Middle frontal gyrus (tissue), 1 donor: ENCODE results near the gene GPD1L.
"Not testable (repeated sequence)": the region's sequence is repeated elsewhere in the genome, so short reads cannot be mapped to it uniquely, and the experiment has no call there.

Experiments used
- DNase-seq: peaks from one replicate; pipeline ENCODE4 v3.0.0-alpha.2; 2015; ENCODE audit warnings: low spot score; ENCODE audit errors: extremely low spot score

The GPD1L gene

DNA sequence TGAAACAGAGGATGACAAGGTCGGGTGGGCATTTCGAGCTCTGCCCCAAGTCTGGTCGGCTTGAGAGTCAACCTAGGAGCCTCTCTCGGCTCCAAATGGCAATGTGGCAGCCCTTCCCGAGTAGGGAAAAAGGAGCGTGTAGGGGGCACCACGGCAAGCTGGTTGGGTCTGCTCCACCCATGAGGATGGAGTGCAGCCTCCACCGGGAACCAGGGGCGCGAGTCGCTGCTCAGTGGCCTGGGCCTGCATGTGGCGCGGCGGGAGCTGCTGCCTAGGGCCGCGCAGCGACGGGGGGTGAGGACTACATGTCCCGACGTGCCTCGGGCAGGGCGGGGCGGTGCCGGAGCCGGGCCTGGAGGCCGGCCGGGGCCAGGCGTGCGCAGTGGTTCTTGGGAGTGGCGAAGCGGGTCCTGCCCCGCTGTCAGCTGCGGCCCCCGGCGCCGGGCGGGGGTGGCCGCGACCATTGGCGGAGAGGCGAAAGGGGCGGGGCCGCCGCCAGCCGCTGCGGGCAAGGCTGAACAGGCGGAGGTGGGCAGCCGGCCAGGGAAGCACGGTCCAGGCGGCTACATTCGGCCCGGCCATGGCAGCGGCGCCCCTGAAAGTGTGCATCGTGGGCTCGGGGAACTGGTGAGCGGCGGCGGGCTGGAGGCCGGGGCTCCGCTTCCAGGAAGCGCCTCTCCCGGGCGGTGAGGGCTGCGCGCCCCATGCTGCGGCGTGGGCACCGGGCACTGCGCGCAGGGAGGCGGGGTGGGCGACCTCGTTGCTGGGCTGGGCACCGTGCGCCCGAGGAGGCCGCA, at the start of gene GPD1L:
Gene GPD1L, plus strand, starts transcription at position 489 of the 797 bp plus-strand sequence. Its CDS starts 92 bp downstream, at position 581.
- DNase-seq: peak; percentile 91

DNA sequence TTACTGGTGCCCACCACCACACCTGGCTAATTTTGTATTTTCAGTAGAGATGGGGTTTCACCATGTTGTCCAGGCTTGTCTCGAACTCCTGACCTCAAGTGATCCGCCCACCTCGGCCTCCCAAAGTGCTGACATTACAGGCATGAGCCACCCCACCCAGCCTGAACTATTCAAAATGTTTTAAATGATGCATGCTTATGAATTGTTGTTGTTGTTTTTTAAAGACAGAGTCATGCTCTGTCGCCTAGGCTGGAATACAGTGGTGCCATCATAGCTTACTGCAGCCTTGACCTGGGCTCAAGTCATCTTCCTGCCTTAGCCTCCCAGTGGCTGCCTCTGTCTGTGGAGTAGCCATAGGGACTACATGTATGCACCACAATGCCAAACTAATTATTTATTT, 48.0 kb upstream of the GPD1L start:
- DNase-seq: not testable (repeated sequence)

DNA sequence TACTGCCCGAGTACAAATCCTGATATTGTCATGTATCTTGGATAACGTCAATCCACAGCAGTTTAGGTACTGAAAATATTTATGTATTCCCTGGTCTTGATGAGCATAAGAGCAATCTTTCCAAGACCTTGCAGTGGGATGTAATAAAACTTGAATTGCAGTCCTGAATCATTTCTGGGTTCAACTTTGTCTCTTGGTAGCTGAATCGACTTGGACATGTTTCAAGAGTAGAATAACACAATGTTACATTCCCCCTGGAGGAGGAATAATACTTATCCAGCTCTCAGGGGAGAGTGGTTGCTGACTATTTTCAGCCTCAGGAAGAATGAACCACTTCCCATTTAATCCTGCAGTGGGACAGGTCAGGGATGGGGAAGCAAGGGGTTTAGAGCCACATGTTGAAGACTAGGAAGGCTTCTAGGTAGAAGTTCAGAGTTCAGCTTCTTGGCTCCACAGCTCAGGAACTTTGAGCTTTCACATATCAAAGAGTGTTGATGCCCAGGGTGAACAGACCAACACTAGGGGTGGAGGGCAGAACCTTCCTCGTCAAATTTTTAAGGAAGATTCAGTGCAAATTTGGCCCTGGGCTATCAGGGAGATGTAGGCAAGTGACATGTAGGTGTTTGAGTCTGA, 43.4 kb upstream of the GPD1L start:
- DNase-seq: no peak

DNA sequence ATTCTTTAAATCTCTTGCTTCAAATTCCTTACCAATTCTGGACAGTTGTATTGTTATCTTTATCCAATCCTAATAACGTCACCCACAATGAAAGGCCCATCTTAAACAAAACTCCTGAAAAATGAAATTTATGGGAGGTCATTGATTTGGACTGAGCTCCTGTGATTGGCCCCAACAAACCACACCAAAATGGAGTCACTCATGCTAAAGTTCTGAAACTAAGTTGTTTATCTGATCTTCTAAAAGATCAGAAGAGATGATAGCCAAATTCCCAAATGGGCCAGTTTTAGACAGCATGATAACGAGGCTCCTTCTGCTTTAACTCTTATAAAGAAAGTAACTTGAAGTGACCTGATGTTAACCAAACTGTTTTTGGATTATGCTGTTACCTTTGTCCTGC, 39.7 kb upstream of the GPD1L start:
- no peak for DNase-seq

DNA sequence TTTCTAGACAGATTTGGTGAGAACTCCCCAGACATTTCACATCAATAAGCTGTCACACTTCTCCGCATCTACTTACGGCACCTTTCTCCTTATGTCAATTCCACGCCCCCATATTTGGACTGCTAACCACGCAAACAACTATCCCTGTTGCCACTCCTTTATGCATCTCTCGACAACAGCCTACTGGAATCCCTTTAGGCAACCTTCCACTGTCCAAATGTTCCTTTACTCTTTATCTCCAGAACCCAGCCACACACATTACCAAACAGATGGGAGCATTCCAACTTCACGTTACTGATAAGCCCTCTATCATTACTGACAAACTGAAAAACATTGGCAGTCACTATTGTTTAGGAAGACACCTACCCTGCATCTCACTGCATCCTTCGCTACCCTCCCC, 32.2 kb upstream of the GPD1L start:
- DNase-seq: not testable (repeated sequence)

DNA sequence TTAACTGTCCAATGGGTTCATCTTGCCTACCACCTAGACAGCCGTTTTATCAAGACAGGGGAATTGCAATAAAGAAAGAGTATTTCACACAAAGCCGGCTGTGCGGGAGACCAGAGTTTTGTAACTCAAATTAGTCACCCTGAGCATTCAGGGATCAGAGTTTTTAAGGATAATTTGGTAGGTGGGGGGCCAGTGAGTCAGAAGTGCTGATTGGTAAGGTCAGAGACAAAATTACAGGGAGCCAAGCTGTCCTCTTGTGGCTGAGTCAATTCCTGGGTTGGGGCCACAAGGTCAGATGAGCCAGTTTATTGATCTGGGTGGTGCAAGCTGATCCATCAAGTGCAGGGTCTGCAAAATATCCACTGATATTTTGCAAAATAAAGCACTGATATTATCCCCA, 29.9 kb upstream of the GPD1L start:
- no peak for DNase-seq

DNA sequence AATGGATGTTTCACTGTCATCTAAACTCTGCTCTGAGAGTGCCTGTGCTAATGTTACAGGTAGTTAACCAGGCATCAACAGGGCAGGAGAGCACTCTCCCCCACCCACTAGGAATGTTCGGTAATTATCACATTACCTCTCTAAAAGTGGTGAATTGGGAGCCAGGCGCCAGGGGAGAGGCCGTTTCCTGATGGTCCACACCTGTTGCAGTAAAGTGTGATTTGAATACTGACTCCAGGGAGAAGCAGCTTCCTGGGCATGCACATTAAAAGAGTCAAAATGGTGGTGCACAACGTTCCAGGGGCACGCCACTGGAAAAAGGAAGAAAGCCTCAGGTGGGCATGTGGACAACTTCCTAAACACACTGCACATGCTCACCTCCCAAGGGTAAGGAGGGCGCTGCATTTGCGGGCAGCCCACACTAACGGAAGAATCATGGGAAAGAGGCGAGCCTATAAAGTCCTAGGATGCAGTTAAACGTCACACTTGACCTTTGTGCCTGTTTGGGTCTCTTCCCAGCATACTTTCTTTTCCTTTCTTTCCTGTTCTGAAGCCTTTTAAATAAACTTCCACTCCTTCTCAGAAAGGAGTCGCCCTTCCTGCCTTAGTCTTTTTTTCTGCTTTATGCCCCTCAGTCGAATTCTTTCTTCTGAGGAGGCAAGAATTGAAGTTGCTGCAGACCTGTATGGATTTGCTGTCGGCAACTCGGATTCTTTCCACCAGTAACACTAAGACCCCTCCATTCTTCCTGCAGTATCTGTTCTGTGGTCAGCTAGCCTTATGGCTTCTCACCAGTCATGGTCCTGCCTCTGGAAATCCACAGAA, 28.9 kb upstream of the GPD1L start:
- DNase-seq: no peak

DNA sequence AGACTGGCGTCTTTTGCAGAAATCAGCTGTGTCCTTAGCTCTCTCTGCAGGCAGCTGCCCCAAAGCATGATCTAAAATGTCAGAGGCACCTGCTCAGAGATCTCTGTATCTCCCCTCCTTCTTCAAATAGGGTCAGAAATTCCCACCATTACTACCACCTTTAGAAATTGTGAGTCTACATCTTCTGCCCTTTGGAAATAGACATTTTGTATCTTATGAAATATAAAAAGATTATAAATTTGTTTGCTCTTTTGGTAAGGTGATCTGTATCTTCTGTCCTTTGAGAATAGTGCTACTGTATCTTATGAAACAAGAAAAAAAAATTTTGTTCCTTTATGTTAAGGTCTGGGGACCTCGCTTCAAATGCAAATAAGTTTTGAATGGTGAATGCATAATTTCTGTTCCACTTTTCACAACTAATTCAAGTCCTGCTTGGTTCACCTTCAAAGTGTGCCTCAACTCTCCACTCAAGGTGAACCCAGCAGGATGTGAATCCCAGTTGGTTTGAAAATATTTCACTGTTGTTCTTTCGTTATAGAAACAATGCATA, 28.3 kb upstream of the GPD1L start:
- DNase-seq: no peak

DNA sequence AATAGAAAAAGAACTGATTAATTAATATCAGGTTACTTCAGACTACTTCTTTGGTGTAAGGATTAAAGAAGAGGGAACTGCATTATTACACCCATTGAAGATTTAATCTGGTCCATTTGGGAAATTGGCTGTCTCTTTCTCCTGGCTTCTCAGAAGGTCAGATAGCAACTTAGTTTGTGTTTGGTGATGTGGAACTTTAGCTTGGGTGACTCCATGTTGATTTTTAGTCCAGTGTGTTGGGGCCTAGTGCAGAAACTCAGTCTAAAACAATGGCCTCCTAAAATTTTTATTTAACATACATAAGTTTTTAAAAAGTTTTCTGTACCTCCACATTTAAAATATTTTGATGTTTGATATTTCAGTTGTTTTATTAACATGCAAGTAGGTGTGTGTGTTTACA, 27.6 kb upstream of the GPD1L start:
- no peak for DNase-seq

DNA sequence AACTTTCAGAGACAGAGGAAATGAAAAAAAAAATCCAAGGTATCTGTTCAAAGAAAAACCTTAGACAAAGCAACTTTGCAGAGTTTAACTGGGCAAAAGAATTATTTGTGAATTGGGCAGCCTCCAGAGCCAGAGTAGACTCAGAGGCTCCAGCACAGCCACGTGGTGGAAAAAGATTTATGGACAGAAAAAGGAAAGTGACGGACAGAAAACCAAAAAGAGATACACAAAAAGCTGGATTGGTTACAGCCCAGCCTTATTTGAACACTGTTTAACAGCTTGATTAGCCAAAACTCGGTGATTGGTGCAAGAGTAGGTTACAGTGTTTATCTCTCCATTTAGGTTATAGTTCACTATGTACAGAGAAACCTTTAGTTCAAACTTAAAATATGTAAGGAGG, 23.7 kb upstream of the GPD1L start:
- no peak for DNase-seq

DNA sequence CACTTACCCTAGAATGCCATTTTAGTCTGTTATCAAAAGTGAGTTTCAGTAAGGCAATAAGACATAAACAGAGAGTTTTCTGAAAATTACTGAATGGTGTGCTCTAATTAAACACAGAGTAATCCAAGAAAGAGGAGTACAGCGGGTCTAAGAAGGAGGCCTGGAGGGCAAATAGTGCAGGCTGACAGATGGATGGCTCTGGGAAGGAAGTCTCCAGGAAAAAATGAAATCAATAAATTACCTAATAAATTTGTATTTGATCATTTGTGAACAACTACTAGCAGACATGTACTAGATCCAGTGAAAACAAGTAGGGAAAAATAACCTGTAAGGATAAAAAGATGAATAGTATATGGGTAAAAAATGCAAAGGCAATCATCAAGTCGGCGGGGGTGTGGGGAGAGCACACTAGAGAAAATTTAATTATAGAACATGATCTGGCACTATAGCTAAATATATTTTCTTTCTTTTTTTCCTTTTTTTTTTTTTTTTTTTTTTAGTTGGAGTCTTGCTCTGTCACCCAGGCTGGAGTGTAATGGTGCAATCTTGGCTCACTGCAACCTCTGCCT, 22.6 kb upstream of the GPD1L start:
- no peak for DNase-seq

DNA sequence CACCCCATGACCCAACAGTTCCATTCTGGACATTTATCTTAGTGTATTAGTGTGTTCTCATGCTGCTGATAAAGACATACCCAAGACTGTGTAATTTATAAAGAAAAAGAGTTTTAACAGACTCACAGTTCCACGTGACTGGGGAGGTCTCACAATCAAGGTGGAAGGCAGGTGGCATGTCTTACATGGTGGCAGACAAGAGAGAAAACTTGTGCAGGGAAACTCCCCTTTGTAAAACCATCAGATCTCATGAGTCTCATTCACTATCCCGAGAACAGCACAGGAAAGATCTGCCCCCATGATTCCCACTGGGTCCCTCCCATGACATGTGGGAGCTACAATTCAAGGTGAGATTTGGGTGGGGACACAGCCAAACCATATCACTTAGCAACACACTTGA, 21.6 kb upstream of the GPD1L start:
- no peak for DNase-seq

DNA sequence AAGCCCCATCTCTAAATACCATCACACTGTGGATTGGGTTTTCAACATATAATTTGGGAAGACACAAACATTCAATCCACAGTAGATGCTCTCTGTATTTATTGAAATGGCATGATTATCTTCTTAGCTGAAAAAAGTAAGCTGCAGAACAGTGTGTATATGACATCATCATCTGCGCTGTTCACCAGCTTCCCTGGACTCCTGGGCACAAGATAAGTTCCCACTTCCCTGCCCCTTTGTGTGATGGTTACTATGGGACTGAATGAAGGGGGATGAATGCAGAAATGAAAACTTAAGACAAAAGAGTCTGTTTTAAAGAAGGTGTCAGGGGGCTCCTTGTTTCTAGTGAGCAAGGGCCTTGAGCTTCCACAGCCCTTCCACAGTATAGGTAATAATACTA, 20.0 kb upstream of the GPD1L start:
- no peak for DNase-seq

DNA sequence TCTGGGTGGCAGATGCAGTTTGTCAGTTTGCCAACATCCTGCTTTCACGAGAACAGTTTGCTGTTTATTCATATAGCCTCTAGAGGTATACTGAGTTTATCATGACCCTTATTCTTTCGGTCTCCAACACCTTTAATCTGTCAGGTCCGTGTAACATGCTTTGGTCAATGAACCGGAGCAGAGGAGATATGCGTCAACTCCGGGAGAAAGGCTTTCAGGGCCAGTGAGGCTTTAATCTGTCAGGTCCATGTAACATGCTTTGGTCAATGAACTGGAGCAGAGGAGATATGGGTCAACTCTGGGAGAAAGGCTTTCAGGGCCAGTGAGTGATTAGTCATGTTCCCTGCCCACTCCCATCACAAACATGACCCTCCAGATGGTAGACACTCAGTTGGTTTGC, 16.9 kb upstream of the GPD1L start:
- no peak for DNase-seq

DNA sequence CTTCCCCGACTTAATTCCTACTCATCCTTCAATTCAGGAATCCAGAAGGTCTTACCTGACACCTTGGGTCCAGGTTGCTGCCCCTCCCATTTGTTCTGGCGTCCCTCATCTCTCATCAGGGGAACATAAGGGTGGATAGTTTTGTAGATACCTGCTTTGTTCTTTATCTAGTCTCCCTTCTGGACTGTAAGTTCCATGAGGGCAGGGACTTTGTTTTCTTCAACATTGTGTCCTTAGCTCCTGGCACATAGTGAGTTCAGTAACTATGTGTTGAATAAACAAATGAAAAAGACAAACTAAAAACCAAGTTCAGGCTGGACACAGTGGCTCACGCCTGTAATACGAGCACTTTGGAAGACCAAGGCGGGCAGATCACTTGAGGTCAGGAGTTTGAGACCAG, 13.2 kb upstream of the GPD1L start:
- no peak for DNase-seq

DNA sequence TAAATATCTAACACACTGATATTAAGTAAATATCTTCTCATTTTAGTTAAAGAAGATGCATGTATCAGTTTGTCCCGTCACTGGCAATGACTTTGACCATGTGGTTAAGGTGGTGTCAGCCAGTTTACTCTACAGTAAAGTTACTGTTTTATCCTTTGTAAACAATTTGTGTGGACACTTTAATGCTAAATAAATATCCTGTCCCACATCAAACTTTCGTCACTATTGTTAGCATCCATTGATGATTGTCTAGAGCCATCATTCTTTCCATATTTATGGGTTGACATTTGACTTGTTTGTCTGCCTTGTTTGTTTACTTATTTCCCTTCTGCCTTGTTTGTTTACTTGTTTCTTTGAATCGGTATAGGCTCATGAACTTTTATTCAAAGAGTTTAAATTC, 11.0 kb upstream of the GPD1L start:
- no peak for DNase-seq

DNA sequence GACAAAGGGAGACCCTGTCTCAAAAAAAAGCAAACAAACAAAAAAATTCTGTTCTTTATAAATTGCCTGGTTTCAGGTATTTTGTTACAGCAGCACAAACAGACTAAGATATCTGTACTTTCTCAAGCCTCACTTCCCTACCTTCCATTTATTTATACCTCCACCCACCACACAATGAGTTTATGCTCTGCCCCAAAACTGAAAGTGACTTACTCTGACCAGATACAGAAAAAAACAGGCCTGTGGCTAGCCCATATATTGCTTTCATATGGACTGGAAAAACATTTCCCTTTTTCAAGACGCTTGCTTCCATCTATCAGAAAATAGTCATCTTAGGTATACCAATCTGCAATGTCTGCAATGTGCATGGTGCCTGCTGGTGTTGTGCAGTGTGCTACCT, 8.7 kb upstream of the GPD1L start:
- DNase-seq: no peak

DNA sequence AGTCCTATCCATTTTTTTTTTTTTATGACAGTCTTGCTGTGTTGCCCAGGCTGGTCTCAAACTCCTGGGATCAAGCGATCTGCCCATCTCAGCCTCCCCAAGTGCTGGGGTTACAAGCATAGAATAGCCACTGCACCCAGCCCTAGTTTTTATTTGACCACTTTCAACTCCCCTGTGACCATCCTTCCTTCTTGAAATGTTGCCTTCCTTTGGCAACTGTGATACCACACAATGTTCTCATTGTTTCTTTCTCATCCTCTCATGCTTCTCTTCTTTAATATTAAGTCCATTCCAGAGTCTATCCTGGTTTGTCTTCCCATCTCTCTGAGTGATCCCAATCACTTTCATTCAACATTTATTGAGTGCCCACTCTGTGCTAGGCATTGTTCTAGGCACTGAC, 7.9 kb upstream of the GPD1L start:
- DNase-seq: no peak

DNA sequence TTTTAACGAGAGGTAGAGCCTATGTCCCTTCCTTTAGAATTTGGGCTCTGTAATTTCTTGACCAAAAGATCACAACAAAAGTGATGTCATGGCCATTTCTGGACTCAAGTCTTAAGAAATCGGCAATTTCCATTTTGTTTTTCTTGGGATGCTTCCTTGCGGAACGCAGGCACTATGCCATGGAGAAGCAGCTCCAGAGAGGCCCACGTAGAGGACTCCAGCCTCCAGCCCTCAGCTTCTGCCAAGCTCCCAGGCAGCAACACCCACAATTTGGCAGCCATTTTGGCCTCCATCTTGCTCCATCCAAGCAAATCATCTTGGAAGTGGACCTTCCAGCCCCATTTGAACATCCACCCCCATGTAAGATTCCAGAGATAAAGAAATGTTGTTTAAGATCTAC, 6.0 kb upstream of the GPD1L start:
- DNase-seq: no peak

DNA sequence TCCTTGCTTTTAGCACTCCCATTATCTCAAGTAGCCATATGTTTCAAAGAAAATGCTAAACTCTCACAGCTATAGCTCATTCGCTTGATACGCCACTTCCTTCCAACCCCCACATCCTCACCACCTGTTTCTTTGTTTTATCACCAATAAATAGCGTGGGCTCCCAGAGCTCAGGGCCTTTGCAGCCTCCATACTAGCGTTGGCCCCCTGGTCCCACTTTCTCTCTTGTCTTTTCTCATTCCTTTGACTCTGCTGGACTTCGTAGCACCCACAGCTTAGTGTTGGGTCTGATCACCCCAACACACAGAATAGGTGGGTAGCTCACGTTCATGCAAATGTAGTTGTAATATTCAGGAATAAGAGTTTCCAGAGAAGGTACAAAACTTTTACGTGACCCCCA, 4.1 kb upstream of the GPD1L start:
- no peak for DNase-seq

DNA sequence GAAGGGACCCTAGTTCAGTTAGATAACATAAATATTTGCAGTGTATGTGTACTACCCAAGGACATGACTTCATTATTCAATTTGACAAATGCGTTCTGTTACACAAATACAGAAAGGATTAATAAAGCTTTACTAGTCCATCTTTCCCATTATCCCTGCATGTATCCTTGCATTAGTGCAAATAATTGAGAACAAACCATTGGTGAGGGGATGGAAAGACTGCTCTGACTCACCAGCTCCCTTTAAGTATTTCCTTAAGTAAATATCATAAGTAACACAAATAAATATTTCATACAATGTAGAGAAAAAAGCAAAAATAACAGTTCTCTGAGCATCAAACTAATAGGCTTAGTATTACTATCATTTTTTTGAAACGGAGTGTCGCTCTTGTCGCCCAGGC, 1.9 kb upstream of the GPD1L start:
- DNase-seq: no peak
